ENCODE data around the gene POLL.
"Not testable (repeated sequence)": the region's sequence is repeated elsewhere in the genome, so short reads cannot be mapped to it uniquely, and the experiment has no call there.

The POLL gene

GRCh38 chr10:101587725-101588653 is at the start of gene POLL, which contains the start of gene DPCD:
POLL (minus strand) TSS chr10:101588257; CDS start chr10:101587360, 897 bp downstream.
DPCD (plus strand) TSS chr10:101588321; CDS start chr10:101588337, 16 bp downstream.
- DNase-seq (ENCODE audit: low spot score): peak; percentile 94

- not testable (repeated sequence) for DNase-seq (ENCODE audit: low spot score)
These were observed 45.5 kb upstream of the POLL start for GRCh38 chr10:101633510-101633909.

- no peak for DNase-seq (ENCODE audit: low spot score)
These were observed 43.9 kb upstream of the POLL start for GRCh38 chr10:101631821-101632475.

- DNase-seq (ENCODE audit: low spot score): no peak
These were observed 42.5 kb upstream of the POLL start for GRCh38 chr10:101630633-101630920.

- no peak for DNase-seq (ENCODE audit: low spot score)
These were observed 42.0 kb upstream of the POLL start for GRCh38 chr10:101629837-101630632.

- DNase-seq (ENCODE audit: low spot score): no peak
These were observed 37.9 kb upstream of the POLL start for GRCh38 chr10:101625821-101626412.

- DNase-seq (ENCODE audit: low spot score): no peak
These were observed 36.6 kb upstream of the POLL start for GRCh38 chr10:101624526-101625102.

GRCh38 chr10:101623528-101623927 is 35.5 kb upstream of the POLL start:
- DNase-seq (ENCODE audit: low spot score): no peak

- DNase-seq (ENCODE audit: low spot score): no peak
These were observed 31.9 kb upstream of the POLL start for GRCh38 chr10:101619983-101620382.

- no peak for DNase-seq (ENCODE audit: low spot score)
These were observed 30.8 kb upstream of the POLL start for GRCh38 chr10:101618871-101619270.

- no peak for DNase-seq (ENCODE audit: low spot score)
These were observed 29.9 kb upstream of the POLL start for GRCh38 chr10:101617824-101618568.

GRCh38 chr10:101617102-101617823 is 29.2 kb upstream of the POLL start:
- peak; percentile 23 for DNase-seq (ENCODE audit: low spot score)

GRCh38 chr10:101616415-101617101 is 28.5 kb upstream of the POLL start:
- DNase-seq (ENCODE audit: low spot score): no peak

- no peak for DNase-seq (ENCODE audit: low spot score)
These were observed 27.6 kb upstream of the POLL start for GRCh38 chr10:101615525-101616116.

- DNase-seq (ENCODE audit: low spot score): no peak
These were observed 26.8 kb upstream of the POLL start for GRCh38 chr10:101614663-101615524.

- DNase-seq (ENCODE audit: low spot score): no peak
These were observed 25.6 kb upstream of the POLL start for GRCh38 chr10:101613646-101614045.

GRCh38 chr10:101612872-101613271 is 24.8 kb upstream of the POLL start:
- DNase-seq (ENCODE audit: low spot score): no peak

- no peak for DNase-seq (ENCODE audit: low spot score)
These were observed 24.0 kb upstream of the POLL start for GRCh38 chr10:101612086-101612485.

Data from RKO (cell line).